Adrenal gland (tissue), 5 donors: Measurements from ENCODE around the gene NPFF.

Experiments used
- POLR2A ChIP-seq, 2 donors: fragments of 450-650 bp; IDR thresholded peaks; one replicate each; pipeline ENCODE4 v1.6.1; 2017; ENCODE audit warnings: antibody characterized with exemption in 2 of 2, mild to moderate bottlenecking in 2 of 2, moderate library complexity in 1 of 2
- TF ChIP-seq, protein P1 (sequence below), 6 experiments: fragments of 450-650 bp in 4 of 6; fragments of 200-600 bp in 2 of 6; sonication (generic) in 1 of 6; IDR thresholded peaks; 1 replicate in 5 of 6; 2 replicates in 1 of 6; pipeline versions ENCODE4 v1.5.1 to v1.8.0; 2016 to 2021; ENCODE audit warnings: antibody characterized with exemption in 6 of 6, mild to moderate bottlenecking in 2 of 6, moderate library complexity in 1 of 6
- donor health status: DM: no; HTN: no; CAD: no.

DNA sequence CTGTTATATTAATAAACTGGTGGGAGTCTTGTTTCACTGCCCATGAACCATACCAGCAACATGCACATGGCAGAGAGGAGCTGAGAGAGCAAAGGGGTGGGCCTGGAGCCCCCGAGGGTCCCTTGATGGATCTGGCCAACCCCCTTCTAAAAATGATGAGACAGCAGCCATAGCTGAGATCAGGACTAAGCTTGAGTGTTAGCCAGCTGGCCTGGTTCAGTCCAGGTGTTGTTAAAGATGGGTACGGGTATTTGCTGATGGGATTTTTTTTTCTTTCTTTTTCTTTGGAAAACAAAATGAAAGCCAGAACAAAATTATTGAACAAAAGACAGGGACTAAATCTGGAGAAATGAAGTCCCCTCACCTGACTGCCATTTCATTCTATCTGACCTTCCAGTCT lies 39.4 kb downstream of the NPFF start:
- no peak for TF ChIP-seq POLR2A (IDR thresholded peaks at IDR 0.05)
- TF ChIP-seq, protein P1, sequence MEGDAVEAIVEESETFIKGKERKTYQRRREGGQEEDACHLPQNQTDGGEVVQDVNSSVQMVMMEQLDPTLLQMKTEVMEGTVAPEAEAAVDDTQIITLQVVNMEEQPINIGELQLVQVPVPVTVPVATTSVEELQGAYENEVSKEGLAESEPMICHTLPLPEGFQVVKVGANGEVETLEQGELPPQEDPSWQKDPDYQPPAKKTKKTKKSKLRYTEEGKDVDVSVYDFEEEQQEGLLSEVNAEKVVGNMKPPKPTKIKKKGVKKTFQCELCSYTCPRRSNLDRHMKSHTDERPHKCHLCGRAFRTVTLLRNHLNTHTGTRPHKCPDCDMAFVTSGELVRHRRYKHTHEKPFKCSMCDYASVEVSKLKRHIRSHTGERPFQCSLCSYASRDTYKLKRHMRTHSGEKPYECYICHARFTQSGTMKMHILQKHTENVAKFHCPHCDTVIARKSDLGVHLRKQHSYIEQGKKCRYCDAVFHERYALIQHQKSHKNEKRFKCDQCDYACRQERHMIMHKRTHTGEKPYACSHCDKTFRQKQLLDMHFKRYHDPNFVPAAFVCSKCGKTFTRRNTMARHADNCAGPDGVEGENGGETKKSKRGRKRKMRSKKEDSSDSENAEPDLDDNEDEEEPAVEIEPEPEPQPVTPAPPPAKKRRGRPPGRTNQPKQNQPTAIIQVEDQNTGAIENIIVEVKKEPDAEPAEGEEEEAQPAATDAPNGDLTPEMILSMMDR (IDR thresholded peaks at IDR 0.05), result no peak
